Pulmonary artery endothelial cell (primary cell): Measurements from ENCODE around the gene NPAS2. TPM values are rescaled to one million over a fixed set of nuclear protein-coding genes. Genes with fewer than 3 reads are reported as not detected.
A peak's percentile ranks its signal among the peaks of the same experiment; 100 is the strongest.

ENCODE experiments used
- DNase-seq: peaks from one replicate; pipeline ENCODE4 v3.0.0-alpha.2; 2011; ENCODE audit warnings: low read depth, low spot score
- total RNA-seq: library from RNA; depleted of rRNA; stranded (reverse); fragments of >200 nt; gene quantifications from 2 replicates; pipeline ENCODE4 v1.2.3, GENCODE V29; 2014

Gene NPAS2
- total RNA-seq, 1 donor from 2014 or later, result 9.8 TPM

GRCh38 chr2:100852999-100853908, 33.3 kb downstream of the NPAS2 start:
- no peak for DNase-seq

GRCh38 chr2:100853909-100854810, 34.2 kb downstream of the NPAS2 start:
- no peak for DNase-seq

- no peak for DNase-seq
These were observed 35.1 kb downstream of the NPAS2 start for GRCh38 chr2:100855084-100855483.

- no peak for DNase-seq
These were observed 35.7 kb downstream of the NPAS2 start for GRCh38 chr2:100855606-100856005.

- no peak for DNase-seq
These were observed 36.8 kb downstream of the NPAS2 start for GRCh38 chr2:100856732-100857131.

GRCh38 chr2:100857341-100857740, 37.4 kb downstream of the NPAS2 start:
- no peak for DNase-seq

GRCh38 chr2:100857915-100858314, 38.0 kb downstream of the NPAS2 start:
- DNase-seq, result peak; percentile 32

GRCh38 chr2:100859902-100860301, 40.0 kb downstream of the NPAS2 start:
- DNase-seq, result no peak

- no peak for DNase-seq
These were observed 41.4 kb downstream of the NPAS2 start for GRCh38 chr2:100861340-100861739.

- DNase-seq, result no peak
These were observed 42.1 kb downstream of the NPAS2 start for GRCh38 chr2:100862081-100862480.

- DNase-seq, result no peak
These were observed 46.0 kb downstream of the NPAS2 start for GRCh38 chr2:100865816-100866460.

GRCh38 chr2:100868083-100868482, 48.1 kb downstream of the NPAS2 start:
- no peak for DNase-seq

- DNase-seq, result no peak
These were observed 49.2 kb downstream of the NPAS2 start for GRCh38 chr2:100869120-100869519.

GRCh38 chr2:100870652-100871531, 51.0 kb downstream of the NPAS2 start:
- DNase-seq, result no peak

- DNase-seq, result no peak
These were observed 55.7 kb downstream of the NPAS2 start for GRCh38 chr2:100875516-100876230.

- DNase-seq, result no peak
These were observed 56.4 kb downstream of the NPAS2 start for GRCh38 chr2:100876231-100876860.

- DNase-seq, result no peak
These were observed 57.6 kb downstream of the NPAS2 start for GRCh38 chr2:100877555-100877954.

GRCh38 chr2:100878000-100878791, 58.3 kb downstream of the NPAS2 start:
- no peak for DNase-seq

GRCh38 chr2:100879296-100879695, 59.4 kb downstream of the NPAS2 start:
- peak; percentile 72 for DNase-seq
